Measurements from ENCODE around the gene TSPAN5. TPM values are rescaled to one million over a fixed set of nuclear protein-coding genes. Genes with fewer than 3 reads are reported as not detected.

The TSPAN5 gene
- total RNA-seq, 2 experiments from 2014 or later, result 25.0 to 27.8 TPM

DNA sequence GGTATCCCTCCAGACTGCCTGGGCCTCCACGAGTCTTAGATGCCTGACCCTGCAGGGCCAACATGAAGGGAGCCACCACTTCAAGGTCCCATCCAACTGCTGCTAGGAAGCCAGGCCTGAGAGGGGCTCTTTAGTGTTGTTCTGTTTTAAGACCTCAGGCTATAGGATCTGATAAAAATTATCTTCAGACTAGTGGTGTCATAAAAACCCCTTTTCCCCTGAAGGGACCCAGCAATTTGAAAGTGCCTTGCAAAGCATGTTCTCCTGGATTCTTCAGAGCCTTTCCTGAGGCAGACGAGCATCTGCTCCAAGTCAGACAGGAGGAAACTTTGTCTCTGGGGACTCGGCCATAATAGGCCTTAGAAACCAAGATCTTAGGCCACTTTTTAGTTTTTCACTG lies 26.9 kb downstream of the TSPAN5 start:
- Mint-ChIP-seq H3K9me3 (ENCODE audit: low read depth) (no peaks in the 10 kb centered on the region), H3K4me1 (peaks cover 10% of the 10 kb centered on the region), H3K36me3 (peaks cover 10% of the 10 kb centered on the region), H3K27ac (no peak overlapping the region), H3K4me3 (no peak overlapping the region), H3K27me3 (no peaks in the 10 kb centered on the region)
- DNase-seq, result no peak
- CTCF ChIA-PET, result no interaction called here
- ATAC-seq, result no peak

DNA sequence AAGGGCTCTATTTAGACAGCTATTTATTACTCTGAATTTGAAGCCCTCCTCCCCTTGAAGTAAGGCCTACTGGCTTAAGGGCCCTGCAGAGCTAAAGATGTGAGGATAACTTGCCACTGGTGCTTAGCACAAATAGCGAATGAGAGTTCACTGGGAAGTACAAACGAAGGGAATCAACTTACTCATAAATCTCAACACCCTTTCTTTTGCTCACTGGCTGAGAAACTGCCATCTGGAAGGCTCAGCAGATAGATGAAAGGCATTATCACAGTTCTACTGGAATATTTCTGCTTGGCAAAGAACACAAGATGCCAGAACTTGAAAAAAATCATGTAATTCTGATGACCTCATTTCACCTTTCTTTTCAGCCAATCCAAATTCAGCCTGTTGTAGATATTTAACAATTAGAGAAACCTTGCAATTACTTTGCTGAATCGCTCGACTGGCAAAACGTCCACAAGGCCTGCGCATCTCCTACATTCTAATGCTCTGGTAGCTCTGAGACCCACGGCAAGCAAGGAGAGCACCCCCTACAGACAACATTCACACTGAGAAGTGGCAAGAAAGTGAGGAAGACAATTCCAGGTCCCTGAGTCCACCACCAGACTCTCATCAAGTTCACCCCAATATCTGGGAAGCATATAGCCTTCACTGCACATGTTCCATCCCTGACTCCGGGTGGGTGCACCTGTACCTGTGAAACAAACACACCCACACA lies 27.5 kb downstream of the TSPAN5 start:
- CTCF ChIA-PET, result no interaction called here
- no peaks in the 10 kb centered on the region for H3K9me3 Mint-ChIP-seq (ENCODE audit: low read depth)
- no peaks in the 10 kb centered on the region for H3K27me3 Mint-ChIP-seq
- peaks cover 12% of the 10 kb centered on the region for H3K36me3 Mint-ChIP-seq
- H3K27ac Mint-ChIP-seq, result no peak overlapping the region
- peaks cover 16% of the 10 kb centered on the region for H3K4me1 Mint-ChIP-seq
- ATAC-seq (no peak), DNase-seq (no peak)
- H3K4me3 Mint-ChIP-seq, result no peak overlapping the region

DNA sequence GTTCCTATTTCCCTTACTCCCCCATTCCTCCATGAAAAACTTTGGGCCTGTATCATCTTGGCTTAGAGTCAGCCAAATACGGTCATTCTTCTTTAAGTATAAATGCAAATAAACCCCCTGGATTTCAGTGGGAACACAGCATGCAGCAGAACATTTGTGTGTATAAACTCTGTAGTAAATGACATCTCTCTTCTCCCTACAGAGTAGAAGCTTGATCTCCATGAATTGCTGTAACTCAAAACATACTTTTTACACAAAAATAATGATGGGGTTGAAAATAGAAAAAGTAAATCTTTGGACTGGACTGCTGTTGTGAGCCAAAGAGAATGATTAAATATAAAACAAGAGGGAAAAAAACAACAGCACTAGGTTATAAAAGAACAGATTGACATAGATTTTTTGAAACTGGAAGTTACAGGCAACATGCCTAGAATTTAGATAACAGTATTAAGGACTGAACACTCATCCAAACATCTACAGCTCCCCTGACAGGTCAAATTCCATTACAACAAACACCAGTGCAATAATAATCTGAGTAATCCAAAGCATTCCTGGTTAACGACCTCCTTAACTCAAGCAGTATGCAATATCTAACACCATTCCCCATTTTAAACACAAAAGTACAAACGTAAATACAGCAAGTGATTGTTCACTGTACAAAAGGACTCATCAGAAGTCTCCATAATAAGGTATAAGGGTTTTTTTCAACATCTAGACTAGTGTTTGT lies 30.7 kb downstream of the TSPAN5 start:
- no peak for DNase-seq
- CTCF ChIA-PET, result interaction anchor here (1.0 to 1.5 kb wide), 3 partner anchors 22 to 160 kb away, joined by 3 read pairs; no protein-coding TSS in a partner anchor
- H3K4me1 Mint-ChIP-seq, result peaks cover 34% of the 10 kb centered on the region
- H3K4me3 Mint-ChIP-seq, result no peak overlapping the region
- no peak overlapping the region for H3K27ac Mint-ChIP-seq
- no peaks in the 10 kb centered on the region for H3K9me3 Mint-ChIP-seq (ENCODE audit: low read depth)
- ATAC-seq, result no peak
- H3K36me3 Mint-ChIP-seq, result peaks cover 8% of the 10 kb centered on the region
- H3K27me3 Mint-ChIP-seq, result no peaks in the 10 kb centered on the region

DNA sequence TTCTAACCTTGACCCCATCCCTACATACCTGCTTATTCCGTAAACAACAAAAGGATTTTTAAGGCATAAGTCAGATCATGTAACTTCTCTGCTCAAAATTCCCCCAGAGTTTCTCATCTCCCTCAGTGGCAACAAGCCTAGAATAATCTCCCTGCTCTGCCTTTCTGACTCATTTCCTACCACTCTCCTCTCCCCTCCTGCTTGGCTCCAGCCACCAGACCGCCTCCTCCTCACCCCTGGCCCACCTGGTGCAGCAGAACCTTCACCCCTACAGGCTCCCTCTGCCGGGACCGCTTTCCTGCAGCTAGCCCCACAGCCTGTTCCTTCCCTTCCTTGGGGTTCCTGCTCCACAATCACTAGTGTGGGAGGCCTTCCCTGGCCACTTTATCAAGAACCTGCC lies 32.1 kb downstream of the TSPAN5 start:
- H3K4me3 Mint-ChIP-seq, result no peak overlapping the region
- DNase-seq (no peak), ATAC-seq (peak; percentile 16)
- no peak overlapping the region for H3K27ac Mint-ChIP-seq
- CTCF ChIA-PET, result interaction anchor here (1.5 kb wide), 1 partner anchor 159 kb away, joined by 3 read pairs; no protein-coding TSS in a partner anchor
- peaks cover 31% of the 10 kb centered on the region for H3K4me1 Mint-ChIP-seq
- no peaks in the 10 kb centered on the region for H3K27me3 Mint-ChIP-seq
- no peaks in the 10 kb centered on the region for H3K9me3 Mint-ChIP-seq (ENCODE audit: low read depth)
- H3K36me3 Mint-ChIP-seq, result peaks cover 8% of the 10 kb centered on the region

DNA sequence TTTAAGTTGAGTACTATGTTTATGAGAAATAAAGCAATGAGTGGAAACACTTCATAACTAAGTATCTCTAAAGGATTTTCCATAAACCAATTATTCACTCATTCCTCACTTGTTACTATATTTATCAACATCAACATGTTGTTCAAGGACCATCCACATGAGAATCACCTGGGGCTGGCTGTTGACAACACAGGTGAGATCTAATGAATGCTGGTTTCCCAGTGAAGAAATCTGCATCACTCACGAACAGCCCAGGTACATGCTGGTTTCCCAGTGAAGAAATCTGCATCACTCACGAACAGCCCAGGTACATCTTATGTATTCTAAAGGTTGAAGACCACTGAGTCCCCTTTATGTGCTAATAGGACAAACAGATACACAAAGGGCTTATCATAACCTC lies 32.5 kb downstream of the TSPAN5 start:
- DNase-seq (no peak), ATAC-seq (no peak)
- H3K4me1 Mint-ChIP-seq, result peaks cover 31% of the 10 kb centered on the region
- no peaks in the 10 kb centered on the region for H3K27me3 Mint-ChIP-seq
- CTCF ChIA-PET, result no interaction called here
- no peaks in the 10 kb centered on the region for H3K9me3 Mint-ChIP-seq (ENCODE audit: low read depth)
- H3K27ac Mint-ChIP-seq, result no peak overlapping the region
- H3K36me3 Mint-ChIP-seq, result peaks cover 8% of the 10 kb centered on the region
- no peak overlapping the region for H3K4me3 Mint-ChIP-seq

DNA sequence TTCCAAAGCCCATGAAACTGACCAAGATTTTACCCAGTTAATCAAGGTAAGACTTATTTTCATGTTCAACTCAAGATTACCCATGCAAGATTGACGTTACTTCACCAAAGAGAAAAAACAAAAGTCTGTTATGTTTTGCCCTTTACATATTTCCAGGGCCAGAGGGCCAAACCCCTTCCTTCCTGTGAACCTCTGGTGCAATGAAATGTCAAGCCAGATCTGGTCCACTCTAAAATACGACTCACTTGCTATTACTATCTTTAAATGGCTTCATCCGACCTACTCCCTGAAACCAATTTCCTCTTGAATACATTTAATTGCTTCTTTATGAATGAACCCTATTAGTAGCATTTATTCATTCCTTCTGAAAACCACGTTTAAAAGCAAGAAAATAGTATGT lies 33.0 kb downstream of the TSPAN5 start:
- H3K27ac Mint-ChIP-seq, result no peak overlapping the region
- no peak overlapping the region for H3K4me3 Mint-ChIP-seq
- H3K9me3 Mint-ChIP-seq (ENCODE audit: low read depth), result no peaks in the 10 kb centered on the region
- CTCF ChIA-PET, result no interaction called here
- peaks cover 33% of the 10 kb centered on the region for H3K4me1 Mint-ChIP-seq
- no peak for ATAC-seq
- DNase-seq, result no peak
- no peaks in the 10 kb centered on the region for H3K27me3 Mint-ChIP-seq
- peaks cover 8% of the 10 kb centered on the region for H3K36me3 Mint-ChIP-seq

DNA sequence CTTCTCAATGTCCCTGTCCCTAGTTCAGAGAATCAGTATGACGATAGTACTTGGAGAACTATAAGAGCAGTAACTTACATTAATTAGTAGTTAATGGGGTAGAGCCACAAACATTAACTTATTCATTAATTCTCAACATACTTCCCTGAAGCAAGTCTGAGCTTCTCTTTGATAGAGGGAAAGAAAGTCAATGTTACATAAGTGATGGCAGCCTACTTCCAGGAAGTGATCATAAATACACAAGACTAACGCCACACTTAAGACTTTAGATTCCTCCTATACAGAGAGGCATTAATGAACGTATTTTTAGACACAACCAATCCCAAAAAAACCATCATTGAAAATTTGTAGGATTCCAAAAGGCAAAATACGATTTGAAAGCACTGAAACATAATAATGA lies 33.8 kb downstream of the TSPAN5 start:
- Mint-ChIP-seq H3K4me1 (peaks cover 35% of the 10 kb centered on the region), H3K27me3 (no peaks in the 10 kb centered on the region), H3K27ac (no peak overlapping the region), H3K36me3 (peaks cover 8% of the 10 kb centered on the region), H3K4me3 (no peak overlapping the region), H3K9me3 (ENCODE audit: low read depth) (no peaks in the 10 kb centered on the region)
- ATAC-seq (no peak), DNase-seq (no peak)
- CTCF ChIA-PET, result no interaction called here

DNA sequence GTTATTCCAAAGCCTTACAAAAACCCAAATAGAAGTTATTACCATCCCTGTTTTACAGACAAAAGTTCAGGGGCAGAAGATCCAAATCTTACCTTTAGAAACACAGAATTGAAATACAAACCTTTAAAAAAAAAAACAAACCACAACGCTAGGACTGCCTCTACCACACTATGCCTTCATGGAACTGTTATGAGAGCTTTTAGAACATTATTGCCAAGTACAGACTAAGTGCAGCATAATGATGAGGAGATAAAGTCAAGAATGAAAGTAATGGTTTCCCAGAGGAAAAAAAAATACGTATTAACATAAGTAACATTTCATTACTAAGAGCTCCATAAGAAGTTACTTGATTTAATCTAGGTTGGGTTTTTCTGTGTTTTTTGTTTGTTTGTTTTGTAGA lies 34.3 kb downstream of the TSPAN5 start:
- H3K9me3 Mint-ChIP-seq (ENCODE audit: low read depth), result no peaks in the 10 kb centered on the region
- H3K4me3 Mint-ChIP-seq, result no peak overlapping the region
- ATAC-seq (no peak), DNase-seq (no peak)
- no peaks in the 10 kb centered on the region for H3K27me3 Mint-ChIP-seq
- peaks cover 8% of the 10 kb centered on the region for H3K36me3 Mint-ChIP-seq
- H3K4me1 Mint-ChIP-seq, result peaks cover 35% of the 10 kb centered on the region
- no peak overlapping the region for H3K27ac Mint-ChIP-seq
- CTCF ChIA-PET, result no interaction called here

DNA sequence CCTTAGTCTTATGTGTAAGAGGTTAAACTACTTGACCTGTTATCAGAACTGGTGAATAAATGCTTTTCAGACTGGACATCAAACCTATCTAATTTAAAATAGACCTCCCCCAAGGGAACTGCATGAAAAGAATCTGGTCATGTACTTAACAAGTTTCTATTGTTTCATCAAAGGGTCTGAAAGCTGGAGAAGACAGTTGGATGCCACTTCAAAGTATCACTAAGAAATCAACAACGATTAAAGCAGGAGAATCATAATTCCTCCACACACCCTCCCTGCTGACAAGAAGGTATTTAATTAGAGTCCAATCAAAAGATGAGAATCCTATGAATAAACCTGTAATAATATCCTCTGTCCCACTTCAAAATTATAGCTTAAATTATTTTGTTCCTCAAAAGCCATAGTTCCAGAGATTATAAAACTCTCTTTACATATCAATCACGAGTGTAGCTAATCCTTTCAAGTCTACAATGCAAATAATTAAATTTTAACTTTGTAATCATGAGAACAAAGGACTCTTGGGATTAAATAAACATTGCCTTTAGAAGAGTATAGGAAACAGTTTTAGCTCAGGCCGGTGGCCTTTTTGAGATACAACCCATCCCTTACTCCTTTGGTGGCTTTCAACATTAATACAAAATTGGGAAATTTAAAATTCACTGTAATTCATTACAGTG lies 35.1 kb downstream of the TSPAN5 start:
- H3K27ac Mint-ChIP-seq, result no peak overlapping the region
- H3K9me3 Mint-ChIP-seq (ENCODE audit: low read depth), result no peaks in the 10 kb centered on the region
- no peak for DNase-seq
- H3K4me1 Mint-ChIP-seq, result peaks cover 35% of the 10 kb centered on the region
- no peak overlapping the region for H3K4me3 Mint-ChIP-seq
- no peak for ATAC-seq
- no peaks in the 10 kb centered on the region for H3K27me3 Mint-ChIP-seq
- CTCF ChIA-PET, result no interaction called here
- peaks cover 8% of the 10 kb centered on the region for H3K36me3 Mint-ChIP-seq

DNA sequence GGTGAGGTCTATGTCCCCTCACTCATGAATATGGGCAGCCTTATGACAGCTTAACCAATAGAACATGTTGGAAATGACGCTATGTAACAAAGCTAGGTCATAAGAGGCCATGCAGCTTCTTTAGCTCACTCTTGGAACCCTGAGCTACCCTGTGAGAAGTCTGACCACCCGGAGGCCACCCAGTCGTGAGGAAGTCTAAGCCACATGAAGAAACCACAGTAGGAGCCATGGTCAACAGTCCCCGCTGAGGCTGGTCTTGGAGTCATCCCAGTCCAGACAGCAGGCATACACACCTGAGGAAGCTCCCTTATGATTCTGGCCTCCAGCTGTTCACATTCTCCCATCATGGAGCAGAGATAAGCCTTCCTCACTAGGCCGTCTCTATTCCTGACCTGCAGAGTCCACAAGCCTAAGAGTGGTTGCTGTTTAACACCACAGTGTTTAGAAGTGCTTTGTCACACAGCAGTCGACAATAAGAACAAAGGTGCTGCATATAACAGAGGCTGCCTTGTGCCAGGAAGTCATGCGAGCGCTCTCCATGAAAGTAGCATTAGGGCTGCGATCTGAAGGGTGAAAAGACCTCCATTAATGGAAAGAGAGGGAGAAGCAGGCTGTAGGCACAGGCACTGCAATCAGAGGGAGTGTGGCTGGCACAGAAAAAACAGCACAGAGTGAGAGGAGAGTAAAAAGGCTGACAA lies 38.2 kb downstream of the TSPAN5 start:
- DNase-seq (no peak), ATAC-seq (no peak)
- CTCF ChIA-PET, result no interaction called here
- no peak overlapping the region for H3K4me3 Mint-ChIP-seq
- H3K9me3 Mint-ChIP-seq (ENCODE audit: low read depth), result no peaks in the 10 kb centered on the region
- H3K27ac Mint-ChIP-seq, result no peak overlapping the region
- peaks cover 22% of the 10 kb centered on the region for H3K4me1 Mint-ChIP-seq
- H3K36me3 Mint-ChIP-seq, result peaks cover 3% of the 10 kb centered on the region
- no peaks in the 10 kb centered on the region for H3K27me3 Mint-ChIP-seq

DNA sequence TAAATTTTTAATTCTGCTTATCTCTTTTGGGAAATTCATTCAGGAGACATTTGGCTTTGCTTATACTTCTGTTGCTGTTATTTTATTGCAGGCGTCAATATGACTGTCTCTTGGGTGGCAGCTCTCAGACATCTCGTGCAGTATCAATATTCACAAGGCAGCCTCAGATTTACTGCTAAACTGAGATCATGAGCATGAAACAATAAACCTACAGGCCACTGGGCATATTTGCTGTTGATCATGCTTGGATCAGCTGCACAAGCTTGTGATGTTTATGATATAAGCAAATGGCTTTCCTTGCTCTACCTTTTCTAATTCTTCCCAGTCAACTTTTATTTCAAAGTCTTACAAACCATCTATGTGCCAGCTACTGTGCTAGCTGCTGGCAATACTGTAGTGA lies 39.2 kb downstream of the TSPAN5 start:
- no peaks in the 10 kb centered on the region for H3K27me3 Mint-ChIP-seq
- no peaks in the 10 kb centered on the region for H3K9me3 Mint-ChIP-seq (ENCODE audit: low read depth)
- H3K36me3 Mint-ChIP-seq, result peaks cover 4% of the 10 kb centered on the region
- peaks cover 14% of the 10 kb centered on the region for H3K4me1 Mint-ChIP-seq
- CTCF ChIA-PET, result interaction anchor here (0.9 kb wide), 1 partner anchor 12 kb away, joined by 3 read pairs; no protein-coding TSS in a partner anchor
- ATAC-seq (no peak), DNase-seq (no peak)
- H3K4me3 Mint-ChIP-seq, result no peak overlapping the region
- H3K27ac Mint-ChIP-seq, result no peak overlapping the region

DNA sequence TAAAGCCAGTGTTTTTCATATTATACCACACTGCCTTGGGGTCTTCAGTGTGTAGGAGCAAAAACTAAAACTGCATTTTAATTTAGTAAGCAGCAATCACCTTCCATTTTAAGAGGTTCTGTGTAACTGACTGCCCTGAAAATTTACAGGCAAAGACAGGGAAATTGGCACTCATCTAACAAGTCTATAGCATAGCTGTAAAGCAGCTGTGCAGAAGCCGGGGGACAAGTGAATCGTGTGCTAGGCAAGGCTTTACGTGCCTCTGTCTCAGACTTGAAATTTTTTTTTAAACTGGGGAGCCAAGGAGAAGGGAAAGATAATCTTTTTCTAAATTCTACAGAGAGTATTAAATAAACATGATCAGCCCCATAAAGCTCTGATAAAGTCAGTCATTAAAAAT lies 39.7 kb downstream of the TSPAN5 start:
- H3K27ac Mint-ChIP-seq, result no peak overlapping the region
- peaks cover 13% of the 10 kb centered on the region for H3K4me1 Mint-ChIP-seq
- peaks cover 4% of the 10 kb centered on the region for H3K36me3 Mint-ChIP-seq
- H3K4me3 Mint-ChIP-seq, result no peak overlapping the region
- DNase-seq (no peak), ATAC-seq (no peak)
- CTCF ChIA-PET, result interaction anchor here (0.9 to 1.9 kb wide), 2 partner anchors 12 to 18 kb away, joined by 3 to 5 read pairs; no protein-coding TSS in a partner anchor
- no peaks in the 10 kb centered on the region for H3K9me3 Mint-ChIP-seq (ENCODE audit: low read depth)
- no peaks in the 10 kb centered on the region for H3K27me3 Mint-ChIP-seq

DNA sequence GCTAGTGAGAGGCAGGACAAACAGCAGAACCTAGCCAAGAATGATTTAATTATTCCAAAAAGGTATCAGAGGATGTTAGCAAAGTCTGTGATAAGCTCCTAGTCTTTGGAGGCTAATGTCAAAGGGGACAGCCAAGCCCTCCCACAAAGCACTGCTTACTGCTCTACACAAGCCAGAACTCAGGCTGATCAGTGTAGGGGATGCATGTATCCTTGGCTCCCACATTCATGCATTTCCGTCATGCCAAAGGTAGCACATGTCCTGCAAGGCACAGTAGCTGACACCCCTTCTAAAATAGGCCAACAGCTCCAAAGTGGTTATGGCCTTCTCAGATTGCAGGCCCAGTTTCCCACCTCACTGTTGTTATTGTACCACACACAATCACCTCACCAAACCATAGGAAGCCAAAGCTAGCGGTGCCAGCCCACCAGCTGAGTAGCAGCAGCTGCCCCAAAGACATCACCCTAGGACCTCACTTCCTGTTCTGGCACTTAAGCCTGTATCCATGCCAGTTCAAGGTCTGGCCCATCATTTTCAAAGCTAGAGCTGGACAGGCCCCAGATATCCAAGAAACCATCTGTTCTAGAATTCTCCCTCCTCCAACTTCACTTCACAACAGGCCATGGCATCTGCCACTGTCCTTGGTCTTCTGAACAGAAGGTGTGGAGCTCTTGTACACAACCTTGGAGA lies 40.9 kb downstream of the TSPAN5 start:
- no peak for ATAC-seq
- H3K4me3 Mint-ChIP-seq, result no peak overlapping the region

More for the DNA sequence above, 40.9 kb downstream of the TSPAN5 start:
- CTCF ChIA-PET, result interaction anchor here (1.0 to 1.9 kb wide), 3 partner anchors 14 to 89 kb away, joined by 3 to 5 read pairs (median 3); no protein-coding TSS in a partner anchor
- H3K27me3 Mint-ChIP-seq, result no peaks in the 10 kb centered on the region
- H3K27ac Mint-ChIP-seq, result no peak overlapping the region
- peaks cover 4% of the 10 kb centered on the region for H3K36me3 Mint-ChIP-seq
- H3K9me3 Mint-ChIP-seq (ENCODE audit: low read depth), result no peaks in the 10 kb centered on the region
- DNase-seq, result no peak
- peaks cover 22% of the 10 kb centered on the region for H3K4me1 Mint-ChIP-seq
